GM12873 (cell line): ENCODE results near the gene NXN.

Source experiments
- CTCF ChIP-seq: IDR thresholded peaks from 2 replicates; pipeline ENCODE4 v1.5.1; 2012; ENCODE audit warnings: low read depth, mild to moderate bottlenecking, moderate library complexity, low read length, control low read depth; ENCODE audit not compliant: insufficient read depth; ENCODE audit errors: missing control alignments

The NXN gene

GRCh38 chr17:879546-880442, 99.8 kb downstream of the NXN start:
- peak; percentile 70 for TF ChIP-seq CTCF

GRCh38 chr17:877630-878029, 101.9 kb downstream of the NXN start:
- no peak for TF ChIP-seq CTCF

- no peak for TF ChIP-seq CTCF
These were observed 103.3 kb downstream of the NXN start for GRCh38 chr17:876272-876671.

GRCh38 chr17:872855-873254, 106.7 kb downstream of the NXN start:
- no peak for TF ChIP-seq CTCF

- no peak for TF ChIP-seq CTCF
These were observed 107.6 kb downstream of the NXN start for GRCh38 chr17:871751-872519.

- no peak for TF ChIP-seq CTCF
These were observed 109.7 kb downstream of the NXN start for GRCh38 chr17:869567-870525.

GRCh38 chr17:869086-869485, 110.5 kb downstream of the NXN start:
- no peak for TF ChIP-seq CTCF
